ENCODE results near the gene UCN.

UCN gene

GRCh38 chr2:27261926-27262298 is 46.3 kb downstream of the UCN start:
- no peak for TF ChIP-seq CTCF (IDR thresholded peaks at IDR 0.05; ENCODE audit: insufficient read depth, low read length, missing control alignments)
- ChIA-PET POLR2A (no interaction called here), CTCF (interaction anchor here (1.6 to 7.3 kb wide), 2 partner anchors 18 to 41 kb away, joined by 7 to 125 read pairs; partner anchors contain the start of genes DNAJC5G and TRIM54)
- no peak for DNase-seq (ENCODE audit: low read depth, low spot score)
- no peak overlapping the region for H3K4me3 ChIP-seq (ENCODE audit: low read depth, low read length)

GRCh38 chr2:27261241-27261925 is 46.9 kb downstream of the UCN start:
- no peak for DNase-seq (ENCODE audit: low read depth, low spot score)
- ChIA-PET POLR2A (no interaction called here), CTCF (interaction anchor here (1.6 to 7.3 kb wide), 2 partner anchors 19 to 42 kb away, joined by 7 to 125 read pairs; partner anchors contain the start of genes DNAJC5G and TRIM54)
- H3K4me3 ChIP-seq (ENCODE audit: low read depth, low read length), result no peak overlapping the region
- no peak for TF ChIP-seq CTCF (IDR thresholded peaks at IDR 0.05; ENCODE audit: insufficient read depth, low read length, missing control alignments)

GRCh38 chr2:27258051-27258450 is 50.2 kb downstream of the UCN start:
- ChIA-PET CTCF (interaction anchor here (1.5 to 5.5 kb wide), 2 partner anchors 11 to 23 kb away, joined by 4 to 48 read pairs; partner anchors contain the start of gene TRIM54), POLR2A (no interaction called here)
- no peak for DNase-seq (ENCODE audit: low read depth, low spot score)
- no peak overlapping the region for H3K4me3 ChIP-seq (ENCODE audit: low read depth, low read length)
- no peak for TF ChIP-seq CTCF (IDR thresholded peaks at IDR 0.05; ENCODE audit: insufficient read depth, low read length, missing control alignments)
